ENCODE measurements around the gene NCAPG2.

The NCAPG2 gene

DNA sequence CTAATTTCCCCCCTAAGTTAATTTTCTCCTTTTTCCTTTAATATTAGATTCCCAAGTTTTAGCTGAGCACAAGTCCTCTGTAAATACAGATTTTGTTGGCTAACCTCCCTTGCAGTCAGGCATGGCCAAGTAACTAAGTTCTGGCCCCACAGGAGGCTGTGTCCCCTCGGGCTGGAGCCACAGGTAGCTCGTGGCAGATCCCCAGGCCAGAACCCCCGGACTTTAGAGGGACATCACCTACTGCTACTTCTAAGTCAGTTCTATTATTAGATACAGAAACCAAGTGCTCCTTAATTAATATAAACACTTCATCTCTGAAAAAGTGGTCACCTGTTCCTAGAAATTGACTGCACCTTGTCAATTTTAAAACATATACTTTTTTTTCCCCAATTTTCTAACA is 46.1 kb upstream of the NCAPG2 start:
- Histone ChIP-seq H3K79me1 (ENCODE audit: low read depth, low read length) (no peaks in the 10 kb centered on the region), H3K4me1 (ENCODE audit: control insufficient read depth in 2 of 2, insufficient read depth in 1 of 2, low read depth in 1 of 2, low read length in 2 of 2) (no peaks in the 10 kb centered on the region), H3K27ac (replicated peaks; ENCODE audit: low read length) (no peak overlapping the region), H2BK120ac (ENCODE audit: low read depth, low read length) (no peak overlapping the region), H3K27me3 (ENCODE audit: control insufficient read depth in 3 of 3, insufficient read depth in 3 of 3, low read depth in 1 of 3, low read length in 3 of 3) (peaks cover 0 to 2% (median 0%) of the 10 kb centered on the region in 3 experiments), H3K9me3 (replicated peaks in 1 of 2; ENCODE audit: control insufficient read depth in 2 of 2, insufficient read depth in 1 of 2, low read depth in 1 of 2, low read length in 2 of 2) (no peaks in the 10 kb centered on the region), H3K4ac (ENCODE audit: low read length) (no peak overlapping the region), H2AK5ac (ENCODE audit: low read depth, low read length) (no peak overlapping the region), H3K9ac (ENCODE audit: low read depth, low read length, poor library complexity) (no peak overlapping the region), H3K18ac (ENCODE audit: low read length) (no peak overlapping the region), H2BK12ac (ENCODE audit: low read length) (no peak overlapping the region), H3K4me2 (ENCODE audit: insufficient read depth, low read length, poor library complexity, severe bottlenecking) (no peak overlapping the region), H3K4me3 (ENCODE audit: low read length in 2 of 2) (no peak overlapping the region), H4K91ac (ENCODE audit: low read depth, low read length, poor library complexity) (no peak overlapping the region), H3K36me3 (replicated peaks in 1 of 2; ENCODE audit: control insufficient read depth in 2 of 2, insufficient read depth in 2 of 2, low read length in 2 of 2) (peaks cover 0 to 27% of the 10 kb centered on the region in 2 donors), H4K8ac (ENCODE audit: low read depth, low read length) (no peak overlapping the region), H2BK15ac (ENCODE audit: low read length) (no peak overlapping the region), H2AFZ (ENCODE audit: low read length) (no peak overlapping the region), H3K14ac (ENCODE audit: low read length) (no peak overlapping the region), H2BK5ac (ENCODE audit: low read length) (no peak overlapping the region), H3K23ac (ENCODE audit: low read depth, low read length, poor library complexity) (no peak overlapping the region)
- DNase-seq (ENCODE audit: low spot score), result no peak
- no CpG with 5 or more reads among the region's 3 CpGs for WGBS, 2 donors (ENCODE audit: extremely low coverage in 2 of 2, insufficient read length in 2 of 2, insufficient replicate concordance in 1 of 2)

DNA sequence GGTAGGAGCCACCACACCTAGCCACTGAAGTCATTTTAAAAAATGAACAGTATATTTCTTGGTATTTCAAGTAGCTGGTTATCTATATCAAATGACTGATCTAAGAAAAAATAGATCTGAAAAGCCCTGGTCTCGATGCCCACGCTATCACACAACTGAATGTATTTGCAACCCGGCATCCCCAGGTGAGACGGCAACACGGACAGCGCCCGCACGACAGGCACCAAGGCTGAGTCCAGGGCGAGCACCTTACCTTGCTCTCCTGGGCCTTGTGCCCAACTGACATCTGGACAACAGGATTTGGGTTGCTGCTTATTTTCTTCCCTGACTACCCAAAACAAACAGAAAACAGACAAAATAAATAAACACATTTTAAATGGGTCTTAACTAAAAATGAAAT is 44.8 kb upstream of the NCAPG2 start:
- Histone ChIP-seq H4K8ac (ENCODE audit: low read depth, low read length) (no peak overlapping the region), H3K36me3 (replicated peaks in 1 of 2; ENCODE audit: control insufficient read depth in 2 of 2, insufficient read depth in 2 of 2, low read length in 2 of 2) (peaks cover 1 to 25% of the 10 kb centered on the region in 2 donors), H4K91ac (ENCODE audit: low read depth, low read length, poor library complexity) (no peak overlapping the region), H3K14ac (ENCODE audit: low read length) (no peak overlapping the region), H3K9me3 (replicated peaks in 1 of 2; ENCODE audit: control insufficient read depth in 2 of 2, insufficient read depth in 1 of 2, low read depth in 1 of 2, low read length in 2 of 2) (no peaks in the 10 kb centered on the region), H2BK15ac (ENCODE audit: low read length) (no peak overlapping the region), H3K4me3 (ENCODE audit: low read length in 2 of 2) (no peak overlapping the region), H3K23ac (ENCODE audit: low read depth, low read length, poor library complexity) (no peak overlapping the region), H2AFZ (ENCODE audit: low read length) (no peak overlapping the region), H3K18ac (ENCODE audit: low read length) (no peak overlapping the region), H3K27ac (replicated peaks; ENCODE audit: low read length) (no peak overlapping the region), H3K4ac (ENCODE audit: low read length) (no peak overlapping the region), H2AK5ac (ENCODE audit: low read depth, low read length) (no peak overlapping the region), H3K27me3 (ENCODE audit: control insufficient read depth in 3 of 3, insufficient read depth in 3 of 3, low read depth in 1 of 3, low read length in 3 of 3) (peaks cover 0 to 2% (median 0%) of the 10 kb centered on the region in 3 experiments), H3K79me1 (ENCODE audit: low read depth, low read length) (no peaks in the 10 kb centered on the region), H3K9ac (ENCODE audit: low read depth, low read length, poor library complexity) (no peak overlapping the region), H2BK120ac (ENCODE audit: low read depth, low read length) (no peak overlapping the region), H2BK12ac (ENCODE audit: low read length) (no peak overlapping the region), H3K4me2 (ENCODE audit: insufficient read depth, low read length, poor library complexity, severe bottlenecking) (no peak overlapping the region), H2BK5ac (ENCODE audit: low read length) (no peak overlapping the region), H3K4me1 (ENCODE audit: control insufficient read depth in 2 of 2, insufficient read depth in 1 of 2, low read depth in 1 of 2, low read length in 2 of 2) (no peaks in the 10 kb centered on the region)
- no peak for DNase-seq (ENCODE audit: low spot score)
- WGBS, 2 donors (ENCODE audit: extremely low coverage in 2 of 2, insufficient read length in 2 of 2, insufficient replicate concordance in 1 of 2), result no CpG with 5 or more reads among the region's 9 CpGs

DNA sequence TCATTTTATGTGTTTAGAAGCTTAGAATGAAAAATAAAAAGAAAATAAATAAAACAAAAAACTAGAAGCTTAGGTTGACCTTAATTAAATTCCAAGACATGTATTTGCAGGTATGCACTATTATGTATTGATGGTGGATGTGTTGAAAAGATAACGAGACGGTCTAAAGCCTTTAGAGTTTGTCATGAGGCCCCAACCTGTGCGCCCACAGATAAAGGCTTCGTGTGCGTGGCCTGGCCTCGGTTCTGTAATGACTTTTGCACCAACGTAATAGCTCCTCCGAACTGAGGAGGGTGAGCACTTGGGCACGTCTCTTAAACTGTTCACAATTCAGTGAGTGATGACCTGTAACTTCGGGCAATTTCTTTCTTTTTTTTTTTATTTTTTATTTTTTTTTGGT is 43.7 kb upstream of the NCAPG2 start:
- DNase-seq (ENCODE audit: low spot score), result no peak
- Histone ChIP-seq H3K36me3 (replicated peaks in 1 of 2; ENCODE audit: control insufficient read depth in 2 of 2, insufficient read depth in 2 of 2, low read length in 2 of 2) (peaks cover 3 to 24% of the 10 kb centered on the region in 2 donors), H2BK5ac (ENCODE audit: low read length) (no peak overlapping the region), H3K27ac (replicated peaks; ENCODE audit: low read length) (no peak overlapping the region), H3K14ac (ENCODE audit: low read length) (no peak overlapping the region), H3K27me3 (ENCODE audit: control insufficient read depth in 3 of 3, insufficient read depth in 3 of 3, low read depth in 1 of 3, low read length in 3 of 3) (peaks cover 0 to 2% (median 0%) of the 10 kb centered on the region in 3 experiments), H3K9ac (ENCODE audit: low read depth, low read length, poor library complexity) (no peak overlapping the region), H3K4ac (ENCODE audit: low read length) (no peak overlapping the region), H4K91ac (ENCODE audit: low read depth, low read length, poor library complexity) (no peak overlapping the region), H2BK120ac (ENCODE audit: low read depth, low read length) (no peak overlapping the region), H2AFZ (ENCODE audit: low read length) (no peak overlapping the region), H3K4me2 (ENCODE audit: insufficient read depth, low read length, poor library complexity, severe bottlenecking) (no peak overlapping the region), H4K8ac (ENCODE audit: low read depth, low read length) (no peak overlapping the region), H2BK15ac (ENCODE audit: low read length) (no peak overlapping the region), H3K4me3 (ENCODE audit: low read length in 2 of 2) (no peak overlapping the region), H3K9me3 (replicated peaks in 1 of 2; ENCODE audit: control insufficient read depth in 2 of 2, insufficient read depth in 1 of 2, low read depth in 1 of 2, low read length in 2 of 2) (no peaks in the 10 kb centered on the region), H2AK5ac (ENCODE audit: low read depth, low read length) (no peak overlapping the region), H3K4me1 (ENCODE audit: control insufficient read depth in 2 of 2, insufficient read depth in 1 of 2, low read depth in 1 of 2, low read length in 2 of 2) (no peaks in the 10 kb centered on the region), H3K79me1 (ENCODE audit: low read depth, low read length) (no peaks in the 10 kb centered on the region), H3K18ac (ENCODE audit: low read length) (no peak overlapping the region), H3K23ac (ENCODE audit: low read depth, low read length, poor library complexity) (no peak overlapping the region), H2BK12ac (ENCODE audit: low read length) (no peak overlapping the region)
- WGBS, 2 donors (ENCODE audit: extremely low coverage in 2 of 2, insufficient read length in 2 of 2, insufficient replicate concordance in 1 of 2), result no CpG with 5 or more reads among the region's 10 CpGs

DNA sequence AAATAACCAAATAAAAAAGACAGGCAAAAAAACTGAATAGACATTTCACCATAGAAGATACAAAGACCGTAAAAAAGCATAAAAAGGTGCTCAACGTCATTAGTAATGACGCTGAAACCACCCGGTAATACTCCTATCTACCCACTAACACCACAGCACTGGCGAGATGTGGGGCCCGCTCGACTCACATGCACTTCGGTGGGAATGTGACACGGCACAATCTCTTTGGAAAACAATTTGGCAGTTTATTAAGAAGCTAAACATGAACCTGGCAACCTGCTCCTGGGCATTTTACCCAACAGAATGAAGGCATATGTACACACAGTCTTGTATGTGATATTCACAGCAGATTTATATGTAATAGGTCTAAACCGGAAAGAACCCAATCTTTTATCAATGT is 42.8 kb upstream of the NCAPG2 start:
- no peaks in the 10 kb centered on the region for H3K79me1 ChIP-seq (ENCODE audit: low read depth, low read length)
- peaks cover 0 to 2% (median 0%) of the 10 kb centered on the region in 3 experiments for H3K27me3 ChIP-seq (ENCODE audit: control insufficient read depth in 3 of 3, insufficient read depth in 3 of 3, low read depth in 1 of 3, low read length in 3 of 3)
- H3K4ac ChIP-seq (ENCODE audit: low read length), result no peak overlapping the region
- no peak overlapping the region for H2BK15ac ChIP-seq (ENCODE audit: low read length)
- no peak overlapping the region for H4K8ac ChIP-seq (ENCODE audit: low read depth, low read length)
- H3K4me1 ChIP-seq (ENCODE audit: control insufficient read depth in 2 of 2, insufficient read depth in 1 of 2, low read depth in 1 of 2, low read length in 2 of 2), result no peaks in the 10 kb centered on the region
- no CpG with 5 or more reads among the region's 10 CpGs for WGBS, 2 donors (ENCODE audit: extremely low coverage in 2 of 2, insufficient read length in 2 of 2, insufficient replicate concordance in 1 of 2)
- no peak overlapping the region for H2AFZ ChIP-seq (ENCODE audit: low read length)
- no peak overlapping the region for H2AK5ac ChIP-seq (ENCODE audit: low read depth, low read length)
- H2BK120ac ChIP-seq (ENCODE audit: low read depth, low read length), result no peak overlapping the region
- no peak overlapping the region for H3K4me2 ChIP-seq (ENCODE audit: insufficient read depth, low read length, poor library complexity, severe bottlenecking)
- no peak overlapping the region for H3K14ac ChIP-seq (ENCODE audit: low read length)
- H3K36me3 ChIP-seq (replicated peaks in 1 of 2; ENCODE audit: control insufficient read depth in 2 of 2, insufficient read depth in 2 of 2, low read length in 2 of 2), result peaks cover 6 to 32% of the 10 kb centered on the region in 2 donors
- no peak overlapping the region for H2BK5ac ChIP-seq (ENCODE audit: low read length)
- H3K23ac ChIP-seq (ENCODE audit: low read depth, low read length, poor library complexity), result no peak overlapping the region
- no peak overlapping the region for H3K9ac ChIP-seq (ENCODE audit: low read depth, low read length, poor library complexity)
- H4K91ac ChIP-seq (ENCODE audit: low read depth, low read length, poor library complexity), result no peak overlapping the region
- no peak overlapping the region for H3K27ac ChIP-seq (replicated peaks; ENCODE audit: low read length)
- no peak overlapping the region for H2BK12ac ChIP-seq (ENCODE audit: low read length)
- H3K4me3 ChIP-seq (ENCODE audit: low read length in 2 of 2), result no peak overlapping the region
- H3K18ac ChIP-seq (ENCODE audit: low read length), result no peak overlapping the region
- DNase-seq (ENCODE audit: low spot score), result no peak
- no peaks in the 10 kb centered on the region for H3K9me3 ChIP-seq (replicated peaks in 1 of 2; ENCODE audit: control insufficient read depth in 2 of 2, insufficient read depth in 1 of 2, low read depth in 1 of 2, low read length in 2 of 2)

Data from neuronal stem cell (in vitro differentiated cells).